Esophagus (tissue), 2 donors: ENCODE measurements around the gene NDUFAF3. TPM values are rescaled to one million over a fixed set of nuclear protein-coding genes. Genes with fewer than 3 reads are reported as not detected.

Experiments used
- H3K27ac ChIP-seq, 2 donors: one replicate each; pipeline ENCODE4 v1.5.1; 2013; ENCODE audit warnings: low read depth in 2 of 2, mild to moderate bottlenecking in 2 of 2, inconsistent platforms in 1 of 2, low read length in 1 of 2, moderate library complexity in 1 of 2
- H3K27me3 ChIP-seq, 2 donors: one replicate each; pipeline ENCODE4 v1.6.1; 2013; ENCODE audit warnings: low read length in 2 of 2, control low read depth in 1 of 2, mild to moderate bottlenecking in 1 of 2; ENCODE audit not compliant: insufficient read depth in 2 of 2, control insufficient read depth in 1 of 2
- H3K36me3 ChIP-seq, 2 donors: one replicate each; pipeline ENCODE4 v1.6.1; 2013; ENCODE audit warnings: low read length in 1 of 2; ENCODE audit not compliant: control insufficient read depth in 2 of 2, insufficient read depth in 2 of 2
- H3K4me1 ChIP-seq, 2 donors: one replicate each; pipeline ENCODE4 v1.6.1; 2013; ENCODE audit warnings: low read length in 1 of 2; ENCODE audit not compliant: control insufficient read depth in 2 of 2, insufficient read depth in 2 of 2
- H3K4me3 ChIP-seq, 2 donors: one replicate each; pipeline ENCODE4 v1.5.1; 2013; ENCODE audit warnings: low read length in 2 of 2, mild to moderate bottlenecking in 2 of 2, low read depth in 1 of 2, moderate library complexity in 1 of 2
- H3K9me3 ChIP-seq, 2 donors: one replicate each; pipeline ENCODE4 v1.6.1; 2013; ENCODE audit warnings: mild to moderate bottlenecking in 2 of 2, low read depth in 1 of 2, low read length in 1 of 2, moderate library complexity in 1 of 2; ENCODE audit not compliant: control insufficient read depth in 2 of 2, insufficient read depth in 1 of 2
- WGBS, 2 donors: extraction: QIAGEN DNeasy Blood & Tissue Kit; methylation state at CpG; one replicate each; pipeline ENCODE4 v1.1.7; 2013; 5-methylcytosine and 5-hydroxymethylcytosine counted together
- polyA plus RNA-seq, 2 donors: library from polyadenylated mRNA; stranded (reverse); fragments of 200-250 nt; gene quantifications; one replicate each; pipeline ENCODE4 v1.2.3, GENCODE V29; 2013
- donor health status: healthy with polysubstance abuse.
- donor health status: Bipolar disorder and iron deficiency.

The NDUFAF3 gene
- polyA plus RNA-seq, 2 donors: 65.1 to 65.7 TPM

GRCh38 chr3:48999085-48999858 is 22.6 kb upstream of the NDUFAF3 start:
- 85% methylated on average over 8 of the region's 8 CpGs for WGBS, 2 donors
- H3K9me3 ChIP-seq: no peaks in the 10 kb centered on the region
- no peak overlapping the region for H3K4me3 ChIP-seq
- no peak overlapping the region for H3K27ac ChIP-seq
- no peaks in the 10 kb centered on the region for H3K4me1 ChIP-seq
- H3K27me3 ChIP-seq: no peaks in the 10 kb centered on the region
- peaks cover 0 to 6% of the 10 kb centered on the region in 2 donors for H3K36me3 ChIP-seq

GRCh38 chr3:49001155-49001554 is 20.8 kb upstream of the NDUFAF3 start:
- Histone ChIP-seq H3K4me1 (peaks cover 0 to 3% of the 10 kb centered on the region in 2 donors), H3K9me3 (no peaks in the 10 kb centered on the region), H3K27me3 (no peaks in the 10 kb centered on the region), H3K36me3 (peaks cover 0 to 4% of the 10 kb centered on the region in 2 donors), H3K4me3 (no peak overlapping the region), H3K27ac (no peak overlapping the region)
- WGBS, 2 donors: 85 to 86% methylated on average over 6 of the region's 6 CpGs

- no peaks in the 10 kb centered on the region for H3K27me3 ChIP-seq
- 84% methylated on average over 16 of the region's 16 CpGs for WGBS, 2 donors
- peak overlapping the region in 1 of 2 donors; percentile 6 for H3K27ac ChIP-seq
- no peak overlapping the region for H3K4me3 ChIP-seq
- H3K9me3 ChIP-seq: no peaks in the 10 kb centered on the region
- H3K4me1 ChIP-seq: peaks cover 0 to 15% of the 10 kb centered on the region in 2 donors
- H3K36me3 ChIP-seq: no peaks in the 10 kb centered on the region
These were observed 17.3 kb upstream of the NDUFAF3 start for GRCh38 chr3:49004352-49005302.

GRCh38 chr3:49005303-49005680 is 16.6 kb upstream of the NDUFAF3 start:
- no peaks in the 10 kb centered on the region for H3K9me3 ChIP-seq
- H3K4me3 ChIP-seq: no peak overlapping the region
- H3K4me1 ChIP-seq: peaks cover 0 to 15% of the 10 kb centered on the region in 2 donors
- no peaks in the 10 kb centered on the region for H3K36me3 ChIP-seq
- H3K27ac ChIP-seq: peak overlapping the region in 1 of 2 donors; percentile 6
- WGBS, 2 donors: 95 to 96% methylated on average over 3 of the region's 3 CpGs
- H3K27me3 ChIP-seq: no peaks in the 10 kb centered on the region

DNA sequence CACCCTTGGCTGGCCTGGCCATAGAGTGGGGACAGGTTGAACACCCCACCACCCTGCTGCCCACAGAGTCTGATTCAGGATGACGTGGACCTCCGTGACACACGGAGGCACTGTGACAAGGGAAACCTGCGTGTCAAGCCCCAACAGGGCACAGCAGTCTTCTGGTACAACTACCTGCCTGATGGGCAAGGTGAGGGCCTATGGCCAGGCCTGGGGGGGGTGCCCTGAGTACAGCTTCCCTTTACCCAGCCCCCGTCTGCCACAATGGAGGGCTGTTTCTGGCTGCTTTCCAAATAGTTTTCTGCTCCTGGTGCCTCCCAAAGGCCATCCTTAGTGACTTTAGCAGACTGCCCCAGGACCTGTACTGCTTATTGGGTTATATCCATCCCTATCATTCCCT is 15.9 kb upstream of the NDUFAF3 start:
- peaks cover 0 to 15% of the 10 kb centered on the region in 2 donors for H3K4me1 ChIP-seq
- 93 to 94% methylated on average over 5 of the region's 5 CpGs for WGBS, 2 donors
- H3K9me3 ChIP-seq: no peaks in the 10 kb centered on the region
- no peak overlapping the region for H3K4me3 ChIP-seq
- no peaks in the 10 kb centered on the region for H3K36me3 ChIP-seq
- no peaks in the 10 kb centered on the region for H3K27me3 ChIP-seq
- peak overlapping the region in 1 of 2 donors; percentile 99 for H3K27ac ChIP-seq

- Histone ChIP-seq H3K27me3 (no peaks in the 10 kb centered on the region), H3K9me3 (no peaks in the 10 kb centered on the region), H3K27ac (peak overlapping the region; percentile 97 to 99), H3K4me3 (peak overlapping the region; percentile 72 to 75), H3K4me1 (peaks cover 0 to 18% of the 10 kb centered on the region in 2 donors), H3K36me3 (no peaks in the 10 kb centered on the region)
- WGBS, 2 donors: 2% methylated on average over 32 of the region's 32 CpGs
These were observed 15.4 kb upstream of the NDUFAF3 start for GRCh38 chr3:49006408-49007067.

DNA sequence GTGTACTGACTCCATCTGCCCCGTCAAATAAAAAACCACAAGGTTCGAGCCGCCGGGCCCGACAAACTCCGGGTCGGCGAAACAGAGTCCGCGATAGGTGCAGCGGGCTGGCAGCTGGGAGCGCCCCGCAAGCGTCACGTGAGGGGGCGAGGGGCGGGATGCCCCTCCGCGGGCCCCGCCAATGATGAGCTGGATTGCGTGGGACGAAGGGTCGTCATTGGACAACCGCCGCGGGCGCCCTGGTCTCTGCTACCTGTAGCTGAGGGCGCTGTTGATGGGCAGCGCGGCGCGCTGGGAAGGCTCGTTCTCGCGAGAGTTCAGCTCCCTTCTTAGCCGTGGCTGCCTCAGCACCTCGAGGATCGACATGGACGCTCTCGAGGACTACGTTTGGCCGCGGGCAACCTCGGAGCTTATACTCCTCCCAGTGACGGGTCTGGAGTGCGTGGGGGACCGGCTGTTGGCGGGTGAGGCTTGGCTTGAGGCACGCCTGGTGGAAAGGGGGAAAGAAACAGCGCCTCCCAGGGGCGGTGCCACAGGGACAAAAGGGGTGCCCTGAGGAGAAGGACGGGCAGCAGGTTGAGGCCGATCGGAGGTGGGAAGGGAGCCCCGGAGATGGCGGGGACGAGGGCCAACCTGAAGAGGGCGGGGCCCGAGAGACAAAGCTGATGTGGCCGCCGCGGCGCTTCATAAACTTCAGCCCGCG is 14.7 kb upstream of the NDUFAF3 start, which contains the start of gene WDR6:
TSS of gene WDR6 (plus strand) at position 324 of the 703 bp plus-strand sequence. CDS start at position 365, 41 bp downstream.
- no peaks in the 10 kb centered on the region for H3K27me3 ChIP-seq
- H3K4me3 ChIP-seq: peak within 1 kb of the TSS; percentile 72 to 75
- H3K36me3 ChIP-seq: peaks cover 0 to 7% of the 10 kb centered on the region in 2 donors
- WGBS, 2 donors: 0% methylated on average over 64 to 65 of the region's 65 CpGs
- H3K4me1 ChIP-seq: peaks cover 0 to 21% of the 10 kb centered on the region in 2 donors
- peak within 1 kb of the TSS; percentile 97 to 99 for H3K27ac ChIP-seq
- no peaks in the 10 kb centered on the region for H3K9me3 ChIP-seq

DNA sequence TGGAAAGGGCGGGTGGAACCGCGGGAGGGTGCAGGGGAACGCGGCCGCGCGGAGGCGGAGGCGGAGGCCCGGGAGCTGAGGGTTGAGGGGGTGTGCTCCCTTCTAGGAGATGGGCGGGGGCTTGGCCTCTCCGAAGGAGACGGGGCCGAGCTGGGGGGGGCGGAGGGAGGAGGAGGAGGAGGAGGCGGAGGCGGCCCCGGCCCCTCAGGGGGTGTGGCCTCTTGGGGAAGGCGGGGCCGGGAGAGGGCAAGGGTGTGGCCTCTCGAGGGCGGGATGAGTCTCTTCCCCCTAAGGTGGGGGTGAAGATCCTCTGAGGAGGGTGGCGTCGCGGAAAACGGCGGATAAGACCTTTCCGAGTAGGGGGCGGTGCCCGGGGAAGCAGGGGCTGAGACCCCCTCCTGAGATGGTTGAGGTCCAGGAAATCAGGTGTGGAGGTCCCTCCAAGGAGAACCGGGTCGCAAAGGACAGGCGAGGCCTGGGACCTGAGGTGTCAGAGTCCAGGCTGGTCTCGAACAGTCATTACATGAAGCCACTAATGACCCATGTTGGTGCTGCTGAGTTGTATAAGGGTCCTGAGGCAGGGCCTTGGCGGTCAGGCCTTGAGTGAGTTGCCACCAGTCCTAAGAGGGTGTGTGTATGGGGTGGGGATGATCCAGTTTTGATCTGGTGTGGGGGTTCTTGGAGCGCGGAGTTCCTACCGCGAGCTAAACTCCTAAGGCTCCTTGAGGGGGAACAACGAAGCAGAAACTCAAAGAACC is 14.0 kb upstream of the NDUFAF3 start:
- H3K9me3 ChIP-seq: no peaks in the 10 kb centered on the region
- H3K4me1 ChIP-seq: peaks cover 0 to 25% of the 10 kb centered on the region in 2 donors
- WGBS, 2 donors: 11 to 12% methylated on average over 39 to 41 of the region's 41 CpGs
- H3K27ac ChIP-seq: peak overlapping the region; percentile 97 to 99
- H3K36me3 ChIP-seq: peaks cover 5 to 8% of the 10 kb centered on the region in 2 donors
- peak overlapping the region; percentile 72 to 75 for H3K4me3 ChIP-seq
- no peaks in the 10 kb centered on the region for H3K27me3 ChIP-seq
